Measurements from ENCODE around the gene UBQLN1.
"Not testable (repeated sequence)": the region's sequence is repeated elsewhere in the genome, so short reads cannot be mapped to it uniquely, and the experiment has no call there.

The UBQLN1 gene

GRCh38 chr9:83633255-83633654 lies 74.5 kb downstream of the UBQLN1 start:
- DNase-seq (ENCODE audit: low spot score): no peak

GRCh38 chr9:83630938-83631457 lies 76.8 kb downstream of the UBQLN1 start:
- no peak for DNase-seq (ENCODE audit: low spot score)

GRCh38 chr9:83629433-83630104 lies 78.2 kb downstream of the UBQLN1 start:
- no peak for DNase-seq (ENCODE audit: low spot score)

GRCh38 chr9:83628540-83628939 lies 79.2 kb downstream of the UBQLN1 start:
- no peak for DNase-seq (ENCODE audit: low spot score)

- DNase-seq (ENCODE audit: low spot score): no peak
Measured at GRCh38 chr9:83625178-83625577, 82.6 kb downstream of the UBQLN1 start.

- no peak for DNase-seq (ENCODE audit: low spot score)
Measured at GRCh38 chr9:83623679-83624076, 84.1 kb downstream of the UBQLN1 start.

- DNase-seq (ENCODE audit: low spot score): peak; percentile 51
Measured at GRCh38 chr9:83622939-83623678, 84.6 kb downstream of the UBQLN1 start, which contains the start of gene IDNK. Gene IDNK, plus strand, starts transcription at chr9:83623143. Its CDS starts 29 bp downstream, at chr9:83623172.

- DNase-seq (ENCODE audit: low spot score): no peak
Measured at GRCh38 chr9:83622433-83622938, 85.3 kb downstream of the UBQLN1 start.

GRCh38 chr9:83620841-83621636 lies 86.7 kb downstream of the UBQLN1 start:
- DNase-seq (ENCODE audit: low spot score): peak; percentile 51

GRCh38 chr9:83617299-83617698 lies 90.5 kb downstream of the UBQLN1 start:
- no peak for DNase-seq (ENCODE audit: low spot score)

- not testable (repeated sequence) for DNase-seq (ENCODE audit: low spot score)
Measured at GRCh38 chr9:83613298-83613697, 94.5 kb downstream of the UBQLN1 start.

Measured in HuH-7.5 (cell line).